ENCODE measurements around the gene SREBF2.
"Not testable (repeated sequence)": the region's sequence is repeated elsewhere in the genome, so short reads cannot be mapped to it uniquely, and the experiment has no call there.

SREBF2 gene

DNA sequence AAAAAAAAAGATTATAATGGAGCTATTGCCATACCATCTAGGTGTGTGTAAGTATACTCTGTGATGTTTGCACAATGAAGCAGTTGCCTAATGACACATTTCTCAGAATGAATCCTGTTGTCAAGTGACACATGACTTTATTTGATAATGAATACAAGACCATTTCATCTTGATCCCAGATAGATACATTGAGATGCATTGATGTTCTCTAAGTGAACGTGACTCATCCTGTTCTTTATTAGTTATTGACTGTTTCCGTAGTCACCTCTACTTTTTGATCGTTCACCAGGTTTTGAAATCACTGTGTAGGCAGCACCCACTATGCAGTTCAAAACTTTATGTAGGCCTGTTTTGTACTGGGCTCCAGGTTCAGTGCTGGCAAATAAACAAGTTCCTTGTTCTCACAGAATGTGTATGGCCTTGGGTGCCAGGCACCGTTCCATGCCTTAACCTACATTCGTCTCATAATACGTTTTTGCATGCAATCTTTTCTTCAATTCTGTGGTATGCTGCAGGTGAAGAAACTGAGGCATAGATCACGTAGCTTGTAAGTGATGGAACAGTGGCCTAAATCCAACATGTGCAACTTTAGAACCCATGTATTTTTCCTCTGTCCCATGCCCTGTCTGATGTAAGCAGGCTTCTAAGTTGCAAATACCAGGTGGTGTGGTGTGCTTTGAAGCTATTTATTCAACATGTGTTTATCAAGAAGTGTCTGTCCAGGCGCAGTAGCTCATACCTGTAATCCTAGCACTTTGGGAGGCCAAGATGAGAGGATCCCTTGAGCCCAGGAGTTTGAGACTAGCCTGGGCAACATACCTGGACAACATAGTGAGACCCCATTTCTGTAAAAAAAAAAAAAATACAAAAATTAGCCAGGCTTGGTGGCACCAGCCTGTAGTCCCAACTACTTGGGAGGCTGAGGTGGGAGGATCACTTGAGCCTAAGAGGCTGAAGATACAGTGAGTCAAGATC, 10.4 kb downstream of the SREBF2 start:
- ATAC-seq = peak; percentile 94 to 96

DNA sequence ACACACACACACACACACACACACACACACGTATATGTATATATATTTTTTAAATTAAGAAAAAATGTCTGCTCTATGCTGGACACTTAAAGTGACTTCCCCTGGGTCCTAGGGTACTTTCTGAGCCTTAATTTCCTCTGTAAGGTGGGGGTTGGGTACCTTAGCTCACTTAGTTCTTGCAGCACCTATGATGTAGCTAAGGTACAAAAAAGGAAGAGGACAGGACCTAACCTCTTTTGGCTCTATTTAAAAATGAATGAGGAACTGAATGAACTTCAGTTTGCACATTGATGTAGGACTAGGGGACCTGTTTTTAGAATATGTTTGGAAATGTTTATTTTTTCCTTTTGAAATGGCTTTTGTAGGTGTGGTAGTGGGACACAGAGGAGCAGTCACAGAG, 11.1 kb downstream of the SREBF2 start:
- no peak for ATAC-seq

DNA sequence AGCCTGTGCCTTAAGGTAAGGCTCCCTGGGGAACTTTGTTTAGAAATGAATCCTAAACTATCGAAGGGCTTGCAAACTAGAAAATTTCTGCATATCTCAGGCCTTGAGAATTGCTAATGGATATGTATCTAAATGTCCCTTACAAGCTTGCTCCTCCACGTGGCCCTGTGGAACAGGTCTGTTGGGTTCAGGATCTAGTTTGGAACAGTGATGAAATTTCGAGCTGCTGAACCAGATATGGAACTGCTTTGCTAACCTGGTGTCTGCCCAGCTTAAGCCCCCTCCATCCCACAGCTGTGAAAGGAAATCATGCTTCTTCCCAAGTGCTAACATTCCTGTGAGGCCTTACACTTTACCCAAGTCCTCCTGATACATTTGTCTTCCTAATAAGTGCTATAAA, 11.6 kb downstream of the SREBF2 start:
- ATAC-seq = no peak

DNA sequence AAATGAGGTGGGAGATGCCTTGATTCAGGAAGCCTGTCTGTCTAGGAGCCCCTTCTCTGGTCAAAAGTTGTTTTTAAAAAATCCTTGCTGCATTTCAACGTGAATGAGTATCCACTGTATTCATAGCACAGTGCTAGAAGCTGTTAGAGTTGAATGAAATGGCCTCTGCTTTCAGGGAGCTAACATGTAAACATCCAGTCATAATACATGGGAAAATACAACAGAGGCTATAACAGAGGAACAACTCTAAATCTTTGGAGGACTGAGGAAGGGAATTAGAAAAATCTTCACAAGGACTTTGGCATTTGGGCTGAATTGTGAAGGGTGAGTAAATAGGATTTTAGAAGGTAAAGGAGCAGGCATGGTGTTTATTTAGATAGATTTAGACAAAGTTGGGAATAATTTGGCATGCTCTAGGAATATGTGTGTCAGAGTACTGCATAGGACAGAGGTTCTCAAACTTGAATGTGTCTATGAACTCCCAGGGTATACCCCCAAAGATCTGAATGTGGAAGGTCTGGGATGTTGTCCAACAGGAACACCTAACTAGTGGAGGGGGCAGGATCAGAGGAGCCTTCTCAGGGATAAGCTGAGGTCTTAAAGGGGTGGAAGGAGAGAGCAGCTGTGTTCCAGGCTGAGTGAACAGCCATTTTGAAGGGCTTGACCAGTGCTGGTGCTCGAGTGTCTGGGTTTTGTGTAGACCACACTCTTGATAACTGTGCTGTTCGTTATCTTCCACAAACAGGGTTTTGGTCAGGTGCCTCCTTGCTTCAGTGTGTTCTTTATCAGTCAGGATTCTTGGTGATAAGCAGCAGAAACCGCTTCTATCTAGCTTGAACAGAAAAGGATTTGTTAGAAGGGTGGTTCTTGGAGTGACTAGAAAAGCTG, 12.7 kb downstream of the SREBF2 start:
- ATAC-seq = no peak

DNA sequence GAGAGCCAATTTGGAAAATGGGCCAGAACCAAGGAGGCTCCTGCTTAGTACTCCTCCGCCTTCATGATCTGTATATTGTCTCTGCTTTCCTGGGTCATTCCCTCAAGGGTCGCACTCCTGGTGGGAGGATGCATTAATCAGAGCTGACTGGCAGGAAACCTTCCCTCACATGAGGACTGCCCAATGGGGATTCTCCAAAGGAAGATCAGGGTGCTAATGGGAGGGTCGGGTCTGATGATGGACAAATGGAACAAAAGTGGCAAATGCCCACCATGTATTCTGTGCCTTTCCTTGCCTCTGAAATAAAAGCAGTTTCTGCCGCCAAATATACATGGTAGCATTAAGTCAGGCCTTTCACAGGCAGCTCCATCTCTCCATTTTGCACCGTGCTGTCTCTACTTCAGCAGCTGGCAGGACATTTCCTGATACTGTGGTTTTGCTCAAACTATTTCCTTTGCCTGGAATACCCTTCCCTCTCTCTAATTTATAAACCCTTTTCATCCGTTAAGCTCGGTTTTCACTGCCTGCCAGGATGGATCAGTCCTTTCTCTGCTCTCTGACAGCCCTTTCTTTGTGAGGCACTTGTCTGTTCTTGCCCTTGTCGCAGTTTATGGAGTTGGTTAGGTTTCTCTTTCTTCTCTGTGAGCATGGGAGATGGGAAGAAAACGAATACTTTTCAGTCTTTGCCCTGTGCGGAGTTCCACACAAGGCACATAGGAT, 13.5 kb downstream of the SREBF2 start:
- ATAC-seq = no peak

DNA sequence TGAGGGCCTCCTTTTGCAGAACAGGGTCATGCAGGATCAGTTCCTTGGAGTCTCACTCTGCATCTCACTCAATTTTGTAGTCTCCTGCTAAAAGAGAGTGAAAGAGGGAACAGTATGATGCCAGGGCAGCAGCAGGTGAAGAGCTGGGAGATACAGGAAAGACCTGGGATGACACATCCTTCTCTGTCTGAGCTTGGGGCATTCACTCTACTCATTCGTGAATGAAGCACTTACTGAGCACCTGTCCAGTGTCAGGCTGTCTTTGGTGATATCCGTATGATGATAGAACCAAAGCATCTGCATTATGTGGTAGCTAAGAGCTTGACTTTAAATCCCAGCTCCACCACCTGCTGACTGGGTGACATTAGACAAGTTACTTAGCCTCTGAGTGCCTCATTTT, 14.4 kb downstream of the SREBF2 start:
- no peak for ATAC-seq

DNA sequence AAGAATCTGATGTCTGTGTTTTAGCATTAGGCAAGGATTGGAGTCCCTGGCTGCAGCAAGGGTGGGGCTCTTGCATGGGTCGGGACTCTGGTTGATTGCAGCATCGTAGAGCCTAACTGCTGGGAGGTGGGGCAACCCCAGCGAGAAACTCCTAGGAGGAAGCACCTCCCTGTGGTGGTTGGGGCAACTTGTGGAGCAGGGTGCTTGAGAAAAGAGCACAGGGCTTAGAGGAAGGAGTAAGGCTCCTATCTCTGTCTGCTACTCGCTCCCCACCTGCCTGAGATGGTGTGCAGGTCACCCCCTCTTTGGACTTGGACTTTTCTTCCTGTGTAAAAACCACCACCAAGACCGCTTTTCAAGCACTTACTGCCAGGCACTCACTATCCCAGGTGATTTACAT, 15.6 kb downstream of the SREBF2 start:
- ATAC-seq = no peak

DNA sequence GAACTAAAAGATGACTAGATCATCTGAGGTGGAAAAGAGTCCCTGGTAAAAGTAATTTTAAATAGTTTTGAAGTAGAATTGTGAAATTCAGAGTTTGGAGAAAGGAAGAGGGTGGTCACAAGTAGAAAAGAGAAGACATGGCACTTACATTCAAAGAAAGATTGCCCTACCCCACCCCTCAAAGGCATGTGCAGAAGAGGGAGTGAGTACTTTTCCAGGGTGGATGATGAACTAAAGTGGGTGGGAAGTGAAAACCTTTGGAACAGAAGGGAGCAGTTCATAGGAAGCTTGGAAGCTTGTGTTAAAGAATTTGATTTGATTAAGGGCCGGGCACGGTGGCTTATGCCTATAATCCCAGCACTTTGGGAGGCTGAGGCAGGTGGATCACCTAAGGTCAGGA, 23.6 kb downstream of the SREBF2 start:
- no peak for ATAC-seq

DNA sequence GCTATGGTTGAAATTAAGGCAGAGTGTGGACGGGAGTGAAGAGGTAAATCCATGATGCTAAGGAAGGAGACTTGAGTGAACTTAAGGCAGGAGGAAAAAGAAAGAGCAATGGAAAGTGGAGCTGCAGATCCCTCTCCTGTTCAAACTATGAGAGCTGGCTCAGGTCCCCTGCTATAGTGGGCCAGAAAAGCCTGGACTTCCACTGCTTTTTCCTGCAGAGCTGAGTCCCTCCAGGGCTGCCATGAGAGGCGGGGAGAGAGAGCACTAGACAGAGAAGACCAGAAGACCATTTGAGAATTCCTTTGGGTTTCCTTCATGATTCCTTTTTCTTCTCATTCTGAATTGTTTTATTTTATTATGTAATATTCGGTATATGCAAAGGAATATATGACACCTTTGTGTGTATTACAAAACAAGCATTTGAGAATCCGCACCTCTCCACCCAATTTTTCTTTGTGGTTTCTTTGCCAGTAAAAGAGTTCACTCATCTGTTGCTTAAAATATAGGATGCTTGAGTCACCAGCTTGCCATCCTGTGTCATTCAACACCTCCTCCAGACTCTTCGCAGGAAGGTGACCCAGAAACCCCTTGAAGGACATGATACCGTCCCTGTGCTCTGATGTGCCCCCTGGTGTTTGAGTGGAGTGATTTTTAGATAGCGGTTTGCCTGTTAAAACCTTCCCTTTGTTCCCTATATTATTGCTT, 24.4 kb downstream of the SREBF2 start:
- peak; percentile 66 to 68 for ATAC-seq

DNA sequence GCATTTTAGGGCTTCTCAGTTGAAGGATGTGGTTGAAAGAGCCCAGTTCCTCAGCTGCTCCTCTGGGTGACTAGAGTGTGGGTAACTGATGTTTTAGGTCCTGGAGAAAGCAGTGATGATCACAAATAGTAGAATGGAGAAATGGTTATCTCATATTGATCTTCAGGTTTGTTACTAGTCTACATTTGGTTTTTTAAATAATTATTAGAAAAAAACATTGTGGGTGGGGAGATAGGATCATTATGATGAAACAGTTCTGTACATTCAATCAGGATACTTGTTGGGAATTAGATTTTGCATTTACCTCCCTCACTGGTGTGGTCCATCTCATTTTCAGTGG, 24.9 kb downstream of the SREBF2 start:
- ATAC-seq = no peak

DNA sequence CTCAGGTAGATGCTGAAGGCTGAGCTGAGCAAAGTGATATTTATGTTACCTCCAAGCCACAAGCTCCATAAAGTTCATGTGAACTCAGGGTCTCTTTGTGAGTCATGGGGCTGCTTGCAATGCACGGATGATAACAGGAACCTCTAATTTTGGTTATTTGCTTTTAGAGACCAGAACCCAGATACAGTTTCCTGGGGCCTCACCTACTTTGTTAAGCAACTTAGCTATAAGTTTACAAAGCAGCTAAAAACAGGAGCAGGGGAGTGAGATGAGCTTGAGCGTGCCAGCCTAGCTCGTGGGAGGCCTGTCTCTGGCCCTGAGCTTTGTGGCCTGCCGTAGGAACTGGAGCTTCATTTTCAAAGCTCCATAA, 29.2 kb downstream of the SREBF2 start:
- peak; percentile 51 to 57 for ATAC-seq

DNA sequence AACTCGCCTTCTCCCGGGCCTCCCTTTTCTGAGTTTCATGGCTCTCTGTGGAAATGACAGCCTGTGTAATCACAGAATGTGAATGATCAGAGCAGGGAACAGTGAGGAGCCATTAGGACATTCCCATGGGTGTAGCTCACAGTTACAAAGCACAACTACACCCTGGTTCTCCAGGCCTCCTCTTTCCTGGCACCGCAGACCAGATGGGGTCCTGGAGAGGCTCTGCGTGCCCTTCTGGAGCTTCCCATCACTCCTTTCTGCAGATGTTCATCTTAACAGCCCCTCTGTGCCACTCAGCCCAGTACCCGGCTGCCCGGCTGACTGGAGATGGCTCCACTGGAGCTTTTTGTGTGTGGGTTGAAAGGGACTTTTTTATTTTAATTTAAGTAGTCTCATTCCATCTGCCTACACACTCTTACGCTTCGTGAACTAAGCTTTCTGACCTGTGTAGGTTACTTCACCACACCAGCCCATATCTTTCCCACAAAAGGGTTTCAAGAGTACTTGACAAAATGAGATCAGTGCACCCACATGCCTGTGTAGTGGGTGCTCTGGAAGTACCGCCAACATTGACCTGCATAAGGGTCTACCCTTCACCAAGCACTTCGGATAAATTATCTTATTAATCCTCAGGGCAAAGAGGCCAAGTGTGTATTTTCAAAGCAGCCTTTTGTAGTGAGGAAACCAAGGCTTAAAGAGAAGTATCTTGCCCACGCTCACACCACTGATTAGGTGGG, 29.8 kb downstream of the SREBF2 start:
- peak; percentile 76 to 79 for ATAC-seq

DNA sequence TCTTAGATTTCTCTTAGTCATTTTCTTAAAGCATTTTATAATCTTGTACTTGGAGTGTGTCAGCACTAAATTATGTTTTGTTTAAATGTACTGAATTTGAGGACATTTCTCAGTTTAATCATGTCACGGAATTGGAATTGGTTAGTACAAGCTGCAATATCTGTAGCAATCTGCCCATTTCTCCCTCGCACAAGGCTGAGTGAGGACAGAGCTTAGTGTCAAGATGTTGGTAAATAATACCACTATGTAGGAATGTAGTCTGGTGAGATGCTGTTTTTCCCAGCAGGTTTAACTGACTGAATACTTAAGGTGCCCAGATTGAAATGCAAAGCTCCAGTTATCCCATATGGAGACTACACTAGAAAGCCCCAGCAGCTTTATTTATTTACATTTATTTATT, 30.6 kb downstream of the SREBF2 start:
- no peak for ATAC-seq

DNA sequence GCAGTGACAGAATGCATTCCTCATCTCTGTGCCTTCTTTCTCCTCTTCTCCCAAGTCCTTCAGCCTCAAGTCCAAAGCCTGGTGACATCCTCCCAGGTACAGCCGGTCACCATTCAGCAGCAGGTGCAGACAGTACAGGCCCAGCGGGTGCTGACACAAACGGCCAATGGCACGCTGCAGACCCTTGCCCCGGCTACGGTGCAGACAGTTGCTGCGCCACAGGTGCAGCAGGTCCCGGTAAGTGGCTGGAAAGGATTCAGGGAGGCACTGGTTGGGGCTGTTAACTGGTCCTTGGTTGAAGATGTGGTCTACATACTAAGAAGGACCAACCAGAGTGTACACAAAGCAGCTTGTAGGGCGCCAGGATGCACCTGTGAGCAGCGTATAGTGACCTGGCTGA, 35.7 kb downstream of the SREBF2 start:
- no peak for ATAC-seq

DNA sequence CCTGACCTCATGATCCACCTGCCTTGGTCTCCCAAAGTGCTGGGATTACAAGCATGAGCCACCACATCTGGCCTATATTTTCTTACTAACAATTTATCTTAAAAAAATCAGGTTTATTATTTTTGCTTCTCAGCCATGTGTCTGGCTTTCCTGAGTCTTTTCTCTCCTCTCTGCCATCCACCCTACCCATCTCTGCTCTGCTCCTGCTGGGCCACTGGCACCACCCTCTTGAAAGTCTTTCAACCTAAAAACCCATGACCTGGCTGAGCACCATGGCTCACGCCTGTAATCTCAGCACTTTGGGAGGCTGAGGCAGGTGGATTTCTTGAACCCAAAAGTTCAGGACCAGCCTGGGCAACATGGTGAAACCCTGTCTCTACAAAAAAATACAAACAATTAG, 37.2 kb downstream of the SREBF2 start:
- ATAC-seq = not testable (repeated sequence)

DNA sequence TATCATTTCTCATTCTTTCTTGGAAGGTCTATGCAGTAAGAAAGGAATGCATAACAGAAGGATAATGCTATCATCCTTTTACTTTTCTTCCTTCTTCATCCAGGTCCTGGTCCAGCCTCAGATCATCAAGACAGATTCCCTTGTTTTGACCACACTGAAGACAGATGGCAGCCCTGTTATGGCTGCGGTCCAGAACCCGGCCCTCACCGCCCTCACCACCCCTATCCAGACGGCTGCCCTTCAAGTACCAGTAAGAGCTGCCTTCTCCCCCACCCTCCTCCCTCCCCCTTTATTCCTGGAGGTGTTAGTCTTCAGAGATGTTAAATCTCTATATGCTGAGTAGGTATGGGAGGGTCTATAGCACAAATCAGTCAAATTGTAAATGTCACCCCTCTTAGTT, 37.9 kb downstream of the SREBF2 start:
- ATAC-seq = no peak

DNA sequence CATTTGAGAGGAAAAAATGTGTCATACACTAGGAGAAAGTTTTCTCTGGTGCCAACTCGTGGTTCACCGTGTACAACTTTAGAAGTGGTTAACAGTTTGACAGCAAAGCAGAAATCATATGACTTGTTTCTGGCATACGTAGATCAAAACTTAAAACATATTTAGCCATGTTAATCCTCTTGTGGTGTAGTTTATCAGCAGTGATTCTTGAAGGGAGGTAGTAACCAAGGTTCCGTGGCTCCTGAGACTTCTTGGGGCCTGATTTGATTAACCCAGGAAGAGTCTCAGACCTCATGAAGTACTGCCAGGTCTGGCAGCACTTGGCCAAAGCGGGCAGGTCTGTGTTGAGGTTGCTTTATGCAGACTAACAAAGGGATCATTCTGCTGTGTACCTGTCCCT, 40.5 kb downstream of the SREBF2 start:
- ATAC-seq = peak; percentile 73 to 96

DNA sequence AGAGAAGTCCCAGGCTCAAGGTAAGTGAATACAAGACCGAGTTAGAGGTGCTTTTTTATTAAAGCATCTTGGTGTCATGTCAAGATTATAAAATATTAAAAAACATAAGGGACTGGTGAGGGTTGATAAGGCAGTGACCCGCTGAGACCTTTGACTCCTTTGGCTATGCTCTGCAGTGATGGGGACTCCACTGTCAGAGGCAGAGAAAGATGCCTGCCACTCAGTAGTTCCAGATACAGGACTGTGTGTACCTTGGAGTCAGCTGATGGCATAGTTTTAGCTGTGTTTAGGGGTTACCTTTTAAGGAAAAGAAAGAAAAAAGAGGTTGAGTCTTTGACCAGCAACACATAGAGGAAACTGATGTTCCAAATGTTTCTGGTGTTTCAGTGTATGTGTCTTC, 41.2 kb downstream of the SREBF2 start:
- no peak for ATAC-seq

DNA sequence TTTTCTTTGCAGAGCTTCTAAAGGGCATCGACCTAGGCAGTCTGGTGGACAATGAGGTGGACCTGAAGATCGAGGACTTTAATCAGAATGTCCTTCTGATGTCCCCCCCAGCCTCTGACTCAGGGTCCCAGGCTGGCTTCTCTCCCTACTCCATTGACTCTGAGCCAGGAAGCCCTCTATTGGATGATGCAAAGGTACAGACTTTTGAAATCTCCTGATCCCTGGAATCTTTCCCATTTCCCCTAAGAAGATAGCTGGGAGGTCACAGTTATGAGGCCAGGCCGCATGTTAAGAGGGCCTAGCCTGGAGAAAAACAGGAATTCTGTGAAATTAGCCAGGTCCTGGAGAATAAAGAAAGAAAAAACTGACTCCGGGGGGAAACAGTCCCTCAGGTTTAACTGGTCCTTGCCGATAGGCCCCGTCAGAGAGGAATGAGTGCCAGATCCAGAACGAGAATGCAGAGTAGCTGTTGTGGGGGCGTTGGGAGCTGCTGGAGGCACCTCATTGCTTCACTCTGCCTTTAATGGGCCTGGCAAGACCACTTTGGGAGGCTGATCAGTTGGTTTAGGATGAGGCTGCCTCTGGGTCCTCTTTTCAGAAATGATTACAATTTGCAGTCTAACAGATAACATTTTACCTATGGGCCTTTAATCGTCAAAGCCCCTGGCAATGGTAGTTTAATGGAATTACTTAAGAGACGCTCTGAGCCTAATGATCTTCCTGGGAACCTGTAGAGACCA, 42.8 kb downstream of the SREBF2 start:
- ATAC-seq = no peak

DNA sequence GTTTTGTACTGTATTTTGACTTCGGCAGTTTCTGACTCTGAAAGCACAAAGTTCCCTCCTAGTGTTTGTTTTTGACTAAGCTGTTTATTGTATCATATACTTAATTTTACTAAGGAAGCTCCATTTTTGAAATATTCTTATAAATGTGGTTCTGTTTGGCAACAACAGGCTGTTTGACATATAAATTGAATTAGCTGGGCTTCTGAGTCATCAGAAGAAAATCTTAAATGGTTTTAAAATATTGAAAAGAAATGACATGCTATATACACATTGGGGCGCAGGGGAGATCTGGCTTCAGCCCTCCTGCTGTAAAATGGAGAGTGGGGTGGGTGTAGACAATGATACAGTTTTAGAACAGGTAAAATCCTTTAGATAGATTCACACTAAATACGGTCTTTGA, 43.4 kb downstream of the SREBF2 start:
- no peak for ATAC-seq

DNA sequence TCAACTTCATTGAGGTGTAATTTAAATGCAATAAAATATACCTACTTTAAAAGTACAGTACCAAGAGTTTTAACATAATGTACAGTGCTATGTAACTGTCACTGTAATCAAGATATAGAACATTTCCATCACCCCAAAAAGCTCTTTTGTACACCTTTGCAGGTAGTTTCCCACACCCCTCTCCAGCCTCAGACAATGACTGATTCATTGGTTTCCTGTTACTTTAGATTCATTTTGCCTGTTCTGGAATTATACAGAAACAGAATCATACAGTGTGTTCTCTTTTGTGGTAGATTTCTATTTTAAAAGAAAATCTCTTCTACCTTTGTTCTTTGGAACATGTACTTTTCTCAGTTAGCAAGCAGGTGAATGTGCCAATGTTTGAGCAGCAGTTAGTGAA, 43.8 kb downstream of the SREBF2 start:
- ATAC-seq = peak in 1 of 2 donors; percentile 12

Data from activated CD4-positive, CD25-positive, alpha-beta regulatory T cell treated with anti-CD3 and anti-CD28 coated beads, Interleukin-2, amount 50 U/mL, for 24 hours (primary cell).